ENCODE results near the gene CENPO. TPM values are rescaled to one million over a fixed set of nuclear protein-coding genes. Genes with fewer than 3 reads are reported as not detected.
A peak's percentile ranks its signal among the peaks of the same experiment; 100 is the strongest.
"Not testable (repeated sequence)": the region's sequence is repeated elsewhere in the genome, so short reads cannot be mapped to it uniquely, and the experiment has no call there.

CENPO gene
- total RNA-seq, 1 donor from 2014 or later = 2.0 TPM

DNA sequence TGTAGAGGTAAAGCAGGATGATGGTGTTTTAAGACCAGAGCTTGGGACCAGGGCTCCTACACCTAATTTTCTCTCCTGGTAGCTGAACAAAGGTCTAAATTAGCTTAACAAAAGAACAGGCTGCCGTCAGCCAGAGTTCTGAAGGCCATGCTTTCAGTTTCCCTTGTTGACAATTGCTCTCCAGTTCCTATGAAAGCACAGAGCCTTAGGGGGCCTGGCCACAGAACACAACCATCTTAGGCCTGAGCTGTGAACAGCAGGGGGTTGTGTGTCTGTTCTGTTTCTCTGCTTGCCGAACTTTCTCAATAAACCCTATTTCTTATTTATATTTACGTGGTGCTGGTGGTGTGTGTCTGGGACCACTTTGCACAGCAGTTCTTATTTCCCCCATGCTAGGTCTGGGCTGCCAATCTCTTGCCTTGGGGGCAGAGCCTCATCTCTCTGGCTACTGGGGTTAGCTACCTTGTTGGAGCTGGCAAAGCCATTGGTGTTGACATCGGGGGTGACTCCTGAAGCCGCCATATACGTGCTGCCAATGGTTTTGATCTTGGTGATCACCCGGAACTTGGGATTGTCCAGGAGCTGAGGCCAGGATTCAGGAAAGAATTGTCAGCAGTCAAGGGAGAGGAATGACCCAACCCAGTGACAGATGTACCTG, 29.0 kb downstream of the CENPO start:
- peak; percentile 21 for DNase-seq (ENCODE audit: low spot score)
- no peak for ATAC-seq

DNA sequence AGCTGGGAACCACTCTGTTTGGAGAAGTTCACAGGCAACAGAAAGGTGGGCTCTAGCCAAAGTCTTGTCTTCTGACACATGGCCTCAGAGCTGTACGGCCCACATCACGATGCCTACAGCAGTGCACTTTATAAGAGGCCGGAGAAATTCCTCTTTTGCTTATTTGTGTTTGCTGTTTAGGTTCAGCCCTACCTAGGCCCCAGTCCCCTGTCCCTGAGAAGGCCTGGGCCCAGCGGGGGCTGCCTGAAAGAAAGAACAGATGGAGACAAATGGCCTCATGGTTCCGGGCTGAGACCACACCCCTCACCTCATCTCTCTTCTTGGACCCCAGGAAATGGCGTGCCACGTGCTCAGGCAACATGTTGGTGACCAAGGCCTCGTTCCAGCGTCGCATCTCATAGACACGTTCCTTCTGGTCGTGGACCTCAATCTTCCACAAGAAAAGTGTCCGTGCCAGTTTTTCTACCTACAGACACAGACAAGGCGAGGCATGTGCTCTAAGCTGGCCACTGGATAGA, 30.9 kb downstream of the CENPO start:
- ATAC-seq (no peak), DNase-seq (ENCODE audit: low spot score) (peak; percentile 33)

DNA sequence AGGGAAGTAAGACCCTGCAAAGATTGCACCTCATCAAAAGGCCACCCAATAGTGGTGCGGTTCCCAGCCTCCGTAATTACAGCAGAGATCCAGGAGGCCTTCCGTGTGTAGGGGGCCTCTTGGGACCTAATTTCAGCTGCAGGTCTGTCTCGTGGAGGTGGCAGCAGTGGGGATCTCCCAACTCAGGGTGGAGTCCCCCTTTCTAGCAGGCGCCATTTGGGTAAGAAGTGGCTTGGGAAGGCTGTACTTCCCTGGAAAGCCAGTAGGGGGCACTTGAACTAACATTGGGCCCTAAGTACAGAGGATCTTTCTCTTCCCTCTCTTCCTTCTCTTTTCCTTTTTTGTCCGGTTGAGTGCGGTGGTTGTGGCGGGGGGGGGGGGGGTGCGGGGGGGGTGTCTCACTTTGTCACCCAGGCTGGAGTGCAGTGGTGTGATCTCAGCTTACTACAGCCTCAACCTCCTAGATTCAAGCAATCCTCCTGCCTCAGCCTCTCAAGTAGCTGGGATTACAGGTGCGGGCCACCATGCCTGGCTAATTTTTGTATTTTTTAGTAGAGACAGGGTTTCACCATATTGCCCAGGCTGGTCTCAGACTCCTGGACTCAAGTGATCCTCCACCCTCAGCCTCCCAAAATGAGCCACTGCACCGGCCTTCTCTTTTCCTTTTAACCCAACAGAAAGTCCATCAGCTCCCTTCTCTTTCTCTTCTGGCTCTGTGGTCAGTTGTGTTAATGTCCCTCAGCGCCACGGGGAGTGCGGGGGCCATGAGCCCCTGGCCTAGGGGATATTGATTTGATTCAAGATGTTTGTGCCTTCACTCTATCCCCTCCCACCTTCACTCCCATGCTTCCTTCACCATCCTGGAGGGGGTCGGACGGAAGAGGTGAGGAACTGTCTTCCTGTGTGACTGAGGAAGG, 32.0 kb downstream of the CENPO start:
- ATAC-seq = no peak
- DNase-seq (ENCODE audit: low spot score) = peak; percentile 37

DNA sequence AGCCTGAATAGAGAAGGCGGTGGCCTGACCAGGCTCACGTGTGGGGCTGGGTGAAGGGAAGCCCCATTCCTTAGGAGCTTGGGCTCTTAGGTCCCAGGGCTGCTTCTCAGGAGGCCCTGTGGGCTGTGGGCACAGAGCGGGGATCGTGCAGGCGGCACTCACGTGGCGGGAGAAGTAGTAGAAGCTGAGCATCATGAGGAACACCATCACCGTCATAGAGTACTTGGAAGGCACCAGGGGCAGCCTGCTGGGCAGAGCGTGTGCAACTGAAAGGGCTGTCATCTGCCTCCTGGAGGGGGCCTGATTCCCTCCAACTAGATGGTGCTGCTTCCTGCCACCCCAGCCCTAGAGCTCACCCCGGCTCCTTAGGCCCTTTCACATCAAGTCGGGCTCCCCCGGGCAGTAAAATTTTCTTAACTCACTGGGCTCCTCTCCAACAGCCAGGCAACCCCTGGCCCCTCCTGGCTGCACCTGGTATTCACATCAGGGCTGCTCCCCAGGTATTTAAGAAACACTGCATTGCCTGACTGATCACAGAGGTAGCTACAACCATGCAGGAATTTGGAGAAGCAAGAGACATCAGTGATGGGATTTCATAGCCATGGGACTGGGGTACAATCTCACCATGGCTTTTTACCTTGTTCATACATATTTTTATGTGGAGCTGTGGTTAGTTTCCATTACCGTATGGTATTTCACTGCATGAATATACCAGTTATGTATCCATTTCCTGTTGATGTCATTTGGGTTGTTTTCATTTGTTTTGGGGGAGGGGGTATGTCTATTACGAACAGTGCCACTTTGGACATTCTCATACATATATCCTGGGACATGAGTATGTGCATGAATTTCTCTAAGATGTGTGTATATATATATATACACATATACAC, 32.9 kb downstream of the CENPO start:
- no peak for ATAC-seq
- DNase-seq (ENCODE audit: low spot score) = peak; percentile 29

DNA sequence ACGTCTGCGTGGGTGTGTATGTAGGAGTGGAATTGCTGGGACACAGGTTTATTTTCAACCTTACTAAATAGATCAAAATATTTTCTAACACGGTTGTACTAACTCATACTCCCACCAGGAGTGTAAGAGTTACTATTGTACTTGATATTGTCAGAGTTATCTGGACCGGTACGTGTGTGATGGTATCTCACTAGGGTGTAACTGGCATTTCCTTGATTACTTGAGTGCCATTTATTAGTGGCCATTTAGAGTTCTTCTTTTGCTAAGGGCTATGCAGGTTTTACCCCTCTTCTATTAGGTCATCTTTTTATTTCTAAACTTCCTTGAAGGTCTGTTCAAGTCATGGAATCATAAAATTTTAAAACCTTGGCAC, 33.5 kb downstream of the CENPO start:
- no peak for DNase-seq (ENCODE audit: low spot score)
- no peak for ATAC-seq

DNA sequence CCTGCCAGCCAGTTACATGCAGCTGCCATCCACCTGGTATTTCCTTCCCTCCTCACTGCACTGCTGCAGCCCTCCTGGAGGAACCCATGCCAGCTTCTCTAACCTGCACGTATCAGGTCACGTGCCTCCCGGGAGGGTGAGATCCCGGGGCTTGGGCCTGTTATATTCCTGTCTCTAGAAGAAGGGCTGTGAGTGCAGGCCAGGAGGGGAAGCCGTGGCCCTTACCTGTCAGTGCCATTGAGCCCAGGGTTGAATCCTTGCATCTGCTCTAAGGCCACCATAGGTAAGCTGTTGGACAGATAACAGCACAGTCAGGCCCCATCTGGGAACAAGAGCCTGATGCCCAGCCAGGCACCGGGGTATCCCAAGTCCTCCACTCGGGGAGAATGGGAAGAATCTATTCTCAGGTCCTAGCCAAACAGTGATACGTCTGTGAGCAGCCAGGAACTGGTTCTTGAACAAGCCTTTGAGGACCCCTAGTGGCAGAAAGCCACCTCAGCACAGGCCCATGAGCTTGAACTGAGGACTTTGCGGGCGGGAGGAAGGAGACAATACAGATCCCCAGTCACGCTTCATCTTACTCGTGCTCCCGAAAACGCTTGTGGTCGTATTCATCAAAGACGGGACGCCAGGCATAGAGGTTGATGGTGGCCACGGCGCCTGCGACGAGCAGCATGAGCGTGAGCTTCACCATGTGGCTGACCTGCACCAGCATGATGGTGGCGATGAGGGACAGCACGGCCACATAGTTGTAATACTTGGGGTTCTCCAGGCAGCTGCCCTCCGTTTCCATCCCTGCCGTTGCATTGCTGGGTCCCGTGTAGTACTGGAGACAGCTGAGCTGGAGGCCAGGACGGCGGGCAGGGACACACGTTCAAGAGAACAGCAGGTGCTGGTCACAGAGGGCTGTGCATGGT, 34.4 kb downstream of the CENPO start:
- ATAC-seq = peak; percentile 95
- peak; percentile 76 for DNase-seq (ENCODE audit: low spot score)

DNA sequence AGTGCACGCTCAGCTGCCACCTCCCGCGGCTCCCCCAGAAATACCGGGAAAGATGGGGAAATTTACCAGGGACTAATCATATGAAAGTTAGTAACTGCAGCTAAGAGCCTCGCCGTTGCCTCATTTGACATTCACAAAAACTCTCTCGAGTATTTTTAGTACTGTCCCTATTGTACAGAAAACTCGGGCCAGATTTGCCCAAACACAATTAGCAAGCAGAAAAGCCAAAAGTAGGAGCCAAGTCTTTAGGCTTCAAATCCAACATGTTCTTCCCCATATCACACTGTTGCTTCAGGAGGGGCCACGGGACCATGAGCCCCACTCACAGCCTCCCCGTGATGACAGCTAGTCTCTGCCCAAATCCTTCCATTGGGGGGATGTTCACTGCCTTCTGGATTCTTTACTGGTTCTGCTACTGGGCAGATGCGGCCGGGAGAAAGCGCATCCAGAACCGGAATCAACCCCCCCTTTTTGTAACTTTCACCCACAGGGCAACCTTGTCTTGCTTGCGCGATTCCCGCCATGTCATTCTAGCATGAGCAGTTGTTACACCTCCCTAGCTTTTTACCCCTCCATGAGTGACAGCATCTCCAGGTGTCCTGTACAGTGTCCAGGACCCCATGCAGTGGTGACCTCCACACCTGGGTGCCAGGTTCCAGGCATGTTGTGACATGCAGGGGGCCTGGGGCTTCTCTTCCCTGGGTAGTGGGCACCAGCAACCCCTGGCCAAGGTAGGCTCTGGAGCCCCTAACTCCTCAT, 35.2 kb downstream of the CENPO start:
- DNase-seq (ENCODE audit: low spot score) (no peak), ATAC-seq (no peak)

DNA sequence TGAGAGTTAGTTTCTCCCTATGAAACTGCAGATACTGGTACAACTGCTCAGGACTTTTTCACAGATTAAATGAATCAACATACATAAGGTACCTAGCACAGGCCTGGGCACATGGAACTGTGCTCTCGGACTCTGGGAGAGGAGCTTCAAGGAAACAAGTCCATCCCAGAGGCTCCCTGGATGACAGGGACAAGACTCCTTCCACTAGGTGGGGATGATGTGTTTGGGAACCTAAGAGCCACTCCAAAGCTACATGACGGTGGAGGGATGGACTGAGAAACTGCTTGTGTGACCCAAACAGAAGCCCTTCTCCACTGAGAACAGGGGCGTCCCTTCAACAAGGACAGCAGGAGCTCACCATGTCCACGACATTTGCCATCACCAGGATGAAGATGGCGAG, 37.1 kb downstream of the CENPO start:
- no peak for DNase-seq (ENCODE audit: low spot score)
- ATAC-seq = no peak

DNA sequence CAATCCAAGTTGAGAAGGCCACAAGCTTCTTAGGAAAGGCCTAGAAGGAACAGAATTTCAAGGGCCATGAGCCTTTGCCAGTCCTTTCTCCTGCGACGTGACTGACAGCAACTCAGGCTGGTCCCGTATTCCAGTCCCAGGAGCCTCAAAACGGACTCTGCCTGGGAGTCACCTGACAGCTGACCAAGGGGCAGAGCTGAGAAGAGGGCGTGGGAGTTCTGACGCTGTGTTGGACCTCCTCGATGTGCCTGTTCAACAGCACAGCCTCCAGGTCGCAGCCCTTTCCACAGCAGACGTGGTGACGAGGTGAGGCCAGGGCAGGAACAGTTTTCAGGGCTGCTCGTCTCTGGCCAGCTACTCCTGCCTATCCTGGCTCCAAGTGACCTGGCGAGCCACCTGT, 37.6 kb downstream of the CENPO start:
- ATAC-seq (no peak), DNase-seq (ENCODE audit: low spot score) (no peak)

DNA sequence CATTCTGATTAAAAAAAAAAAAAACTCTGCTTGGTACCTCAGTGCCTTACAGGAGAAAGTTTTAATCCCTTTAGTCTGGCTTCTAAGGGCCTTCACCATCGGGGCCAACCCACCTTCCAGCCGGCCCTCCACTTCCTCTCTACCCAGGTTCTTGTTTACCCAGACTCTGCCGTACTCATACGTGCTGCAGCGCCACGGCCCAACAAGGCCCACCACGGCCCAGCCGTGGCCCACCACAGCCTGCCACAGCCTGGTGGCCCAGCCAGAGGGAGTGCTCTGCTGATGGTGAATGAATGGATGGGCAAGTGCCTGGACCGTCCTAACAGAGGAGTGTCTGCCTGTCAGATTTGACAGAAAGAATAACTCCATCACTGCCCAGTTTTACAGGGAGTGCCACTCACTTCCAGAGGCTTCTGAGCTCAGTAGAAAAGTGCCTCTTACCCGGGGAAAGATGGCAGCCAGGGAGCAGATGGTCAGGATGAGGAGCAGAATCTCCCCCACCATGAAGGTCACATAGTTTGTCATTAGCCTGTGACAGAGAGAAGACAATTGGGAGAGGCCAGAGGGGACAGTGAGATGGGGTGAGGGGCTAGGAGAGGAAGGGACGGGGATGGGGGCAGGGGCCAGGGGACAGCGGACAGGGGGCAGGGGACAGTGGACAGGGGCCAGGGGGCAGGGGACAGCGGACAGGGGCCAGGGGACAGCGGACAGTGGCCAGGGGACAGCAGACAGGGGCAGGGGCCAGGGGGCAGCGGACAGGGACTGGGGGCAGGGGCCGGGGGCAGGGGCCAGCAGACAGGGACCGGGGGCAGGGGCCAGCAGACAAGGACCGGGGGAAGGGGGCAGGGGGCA, 38.2 kb downstream of the CENPO start:
- ATAC-seq = no peak
- DNase-seq (ENCODE audit: low spot score) = no peak

DNA sequence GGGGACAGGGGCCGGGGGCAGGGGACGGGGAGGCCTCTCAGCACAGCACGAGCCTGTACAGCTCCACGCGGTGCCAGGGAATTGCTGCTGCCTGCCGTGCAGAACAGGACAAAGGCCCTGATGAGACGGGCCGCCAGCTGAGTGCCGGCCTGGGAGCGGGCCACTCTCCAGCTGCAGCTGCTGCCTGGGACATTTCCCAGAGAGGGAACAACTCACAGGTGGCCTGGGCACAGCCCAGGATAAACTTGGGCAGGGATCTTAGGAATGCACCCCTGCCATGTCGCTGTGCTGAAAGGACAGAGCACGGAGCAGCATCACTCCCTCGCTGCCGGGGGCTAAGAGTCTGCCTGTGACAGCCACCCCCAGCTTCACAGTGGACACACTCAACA, 38.8 kb downstream of the CENPO start:
- DNase-seq (ENCODE audit: low spot score) = no peak
- peak; percentile 20 for ATAC-seq

DNA sequence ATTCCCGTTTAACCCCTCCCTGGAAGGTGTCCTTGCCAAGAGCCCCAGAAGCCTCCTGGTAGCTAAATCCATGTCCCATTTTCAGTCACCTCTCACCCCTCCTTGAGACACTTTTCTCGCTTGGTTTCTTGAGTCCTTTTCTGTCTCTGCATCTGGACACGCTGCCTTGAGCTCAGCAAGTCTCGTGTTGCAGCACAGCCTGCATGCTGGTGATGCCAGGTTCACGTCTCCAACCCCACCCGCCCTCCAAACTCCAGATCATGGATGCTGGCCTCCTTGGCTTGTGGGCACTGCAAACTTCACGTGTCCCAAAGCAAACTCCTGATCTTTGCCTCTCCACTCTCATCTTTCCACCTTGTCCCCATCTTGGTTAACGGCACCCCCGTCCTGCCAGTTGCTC, 39.3 kb downstream of the CENPO start:
- DNase-seq (ENCODE audit: low spot score) (no peak), ATAC-seq (no peak)

DNA sequence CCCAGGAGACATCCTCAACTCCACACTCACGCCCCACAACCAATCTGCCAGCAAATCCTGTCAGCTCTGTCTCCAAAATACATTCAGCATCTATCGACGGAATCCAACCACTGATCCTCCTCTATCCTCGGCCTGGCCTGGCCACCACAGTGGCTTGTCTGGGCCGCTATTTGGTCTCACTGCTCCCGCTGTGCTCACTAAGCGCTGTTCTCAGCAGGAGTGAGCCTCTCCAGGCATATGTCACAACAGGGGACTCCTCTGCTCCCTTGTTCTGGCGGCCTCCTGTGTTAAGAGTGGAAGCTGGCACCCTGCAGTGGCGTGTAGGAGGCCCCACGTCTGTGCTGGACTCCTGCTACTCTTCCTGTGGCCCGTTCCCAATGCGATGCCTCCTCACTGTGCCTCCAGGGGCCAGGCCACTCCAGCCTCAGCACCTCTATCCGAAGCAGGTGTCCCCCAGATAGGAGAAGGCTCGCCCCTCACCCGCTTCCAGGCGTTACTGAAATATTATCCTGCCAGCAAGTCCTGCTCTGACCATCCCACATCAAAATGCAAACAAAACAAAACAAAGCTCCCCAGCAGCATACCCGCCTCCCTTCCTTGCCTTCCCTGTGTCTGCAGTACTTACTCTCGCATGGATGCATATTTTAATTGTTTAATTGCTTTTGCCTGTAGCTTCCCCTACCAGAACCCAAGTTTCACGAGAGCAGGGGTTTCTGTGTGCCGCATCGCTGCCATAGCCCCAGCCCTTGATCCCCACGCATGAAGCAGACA, 39.9 kb downstream of the CENPO start:
- DNase-seq (ENCODE audit: low spot score) (no peak), ATAC-seq (no peak)

DNA sequence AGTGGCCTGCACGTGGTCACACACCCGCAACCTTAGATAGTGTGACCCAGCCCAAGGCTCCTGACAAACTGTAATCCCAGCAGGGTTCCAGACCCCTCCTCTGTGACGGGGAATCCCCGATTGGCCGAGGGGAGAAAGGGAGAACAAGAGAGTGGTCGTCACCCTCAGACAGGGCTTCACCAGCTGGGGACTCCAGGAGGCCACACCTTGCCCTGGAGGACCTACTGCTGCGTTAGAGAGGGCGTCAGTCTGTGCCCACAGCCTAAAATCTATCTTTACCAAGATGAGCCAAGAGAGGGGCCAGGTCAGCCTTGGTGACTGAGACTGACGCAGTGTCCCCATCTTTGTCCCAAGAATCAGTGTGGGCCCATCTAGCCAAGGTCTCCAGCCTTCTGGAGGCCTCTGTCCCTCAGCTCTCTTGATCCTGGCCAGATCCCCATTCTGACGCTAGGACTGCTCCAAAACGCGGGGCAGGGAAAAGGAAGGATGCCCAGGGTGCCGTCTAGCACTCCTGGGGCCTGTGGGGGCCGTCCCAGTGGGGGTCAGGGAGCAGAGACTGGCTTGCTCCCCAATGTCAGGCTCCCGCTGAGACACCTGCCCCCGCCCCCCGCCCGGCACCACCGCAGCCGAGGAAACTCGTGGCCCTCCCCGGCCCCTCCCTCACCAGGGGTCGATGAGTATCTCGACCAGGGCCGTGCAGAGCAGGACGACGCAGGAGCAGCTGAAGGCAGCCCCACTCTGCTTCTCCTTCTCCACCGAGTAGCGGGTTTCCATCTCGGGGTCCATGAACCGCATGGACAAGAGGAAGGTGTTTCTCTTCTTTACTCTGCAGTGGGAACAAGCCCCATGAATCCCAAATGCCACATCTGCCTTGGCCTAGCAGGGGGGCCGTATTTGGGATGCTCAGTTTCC, 40.9 kb downstream of the CENPO start:
- ATAC-seq = no peak
- DNase-seq (ENCODE audit: low spot score) = no peak

DNA sequence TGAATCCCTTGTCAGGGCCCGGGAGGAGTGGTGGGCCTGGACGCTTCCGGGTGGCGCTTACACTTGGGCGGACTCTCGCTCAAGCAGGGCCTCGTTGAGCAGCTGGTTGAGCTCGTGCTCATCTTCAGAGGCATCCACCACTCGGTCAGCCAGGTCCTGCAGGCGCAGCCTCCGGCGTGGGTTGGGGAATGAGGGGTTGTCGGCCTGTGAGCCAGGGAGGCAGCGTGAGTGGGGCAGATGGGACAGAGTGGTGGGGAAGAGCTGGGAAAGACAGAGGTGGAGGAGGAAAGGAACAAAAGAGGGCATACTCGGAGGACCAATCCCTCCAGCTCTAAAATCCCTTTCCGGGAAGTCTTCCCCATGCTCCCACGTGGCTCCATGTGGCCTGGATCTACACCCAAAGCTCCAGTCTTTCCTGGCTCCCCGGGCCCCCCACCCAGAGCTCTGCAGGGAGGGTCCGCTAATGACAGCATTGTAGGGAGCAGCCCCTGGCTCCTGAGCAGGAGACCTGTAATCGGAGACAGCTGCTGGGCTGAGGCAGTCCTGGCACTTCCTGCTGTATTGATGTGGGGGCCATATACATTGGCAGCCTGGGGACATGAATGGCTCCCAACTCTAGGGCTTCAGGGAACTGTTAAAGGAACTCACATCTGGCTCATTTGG, 41.6 kb downstream of the CENPO start:
- ATAC-seq (no peak), DNase-seq (ENCODE audit: low spot score) (no peak)

DNA sequence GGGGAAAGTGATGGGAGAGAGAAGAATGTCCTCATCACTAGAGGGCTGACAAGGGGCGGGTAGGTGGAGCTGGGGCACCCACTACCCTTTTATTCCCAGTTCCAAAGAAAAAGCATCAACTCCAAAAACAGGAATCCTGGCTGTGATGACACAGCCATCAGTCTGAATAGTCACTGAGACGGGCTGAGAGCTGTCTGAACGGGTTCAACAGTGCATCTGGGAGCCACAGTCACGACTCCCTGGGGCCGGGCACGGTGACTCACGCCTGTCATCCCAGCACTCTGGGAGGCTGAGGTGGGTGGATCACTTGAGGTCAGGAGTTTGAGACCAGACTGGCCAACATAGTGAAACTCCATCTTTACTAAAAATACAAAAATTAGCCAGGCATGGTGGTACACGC, 42.2 kb downstream of the CENPO start:
- not testable (repeated sequence) for ATAC-seq

More for the DNA sequence above, 42.2 kb downstream of the CENPO start:
- DNase-seq (ENCODE audit: low spot score) = not testable (repeated sequence)

Data from left lobe of liver (tissue), 2 donors.